Effector memory CD8-positive, alpha-beta T cell (primary cell): ENCODE measurements around the gene TNNT3.
A peak's percentile ranks its signal among the peaks of the same experiment; 100 is the strongest.

ENCODE experiments used
- ATAC-seq: fragments of 150-1000 bp; cut with Tn5 transposase; replicated peaks from 2 replicates; pipeline ENCODE4 v1.10.0; 2021; ENCODE audit warnings: mild to moderate bottlenecking, moderate library complexity
- DNase-seq, 3 experiments: peaks; one replicate each; pipeline ENCODE4 v3.0.0; 2021
- H3K27ac Mint-ChIP-seq, 2 donors: one replicate each; pipeline ENCODE4 v1.8.0; 2022; ENCODE audit warnings: mild to moderate bottlenecking in 2 of 2, mixed read lengths in 2 of 2, moderate library complexity in 2 of 2
- H3K27me3 Mint-ChIP-seq, 2 donors: one replicate each; pipeline ENCODE4 v1.8.0; 2022; ENCODE audit warnings: mixed read lengths in 2 of 2
- H3K36me3 Mint-ChIP-seq: one replicate; pipeline ENCODE4 v1.8.0; 2022; ENCODE audit warnings: mild to moderate bottlenecking, moderate library complexity, mixed read lengths; ENCODE audit not compliant: insufficient read depth
- H3K4me1 Mint-ChIP-seq, 2 donors: one replicate each; pipeline ENCODE4 v1.8.0; 2022; ENCODE audit warnings: low read depth in 2 of 2, mixed read lengths in 2 of 2
- H3K4me3 Mint-ChIP-seq, 2 donors: one replicate each; pipeline ENCODE4 v1.8.0; 2022; ENCODE audit warnings: mild to moderate bottlenecking in 2 of 2, mixed read lengths in 2 of 2, moderate library complexity in 2 of 2
- H3K9me3 Mint-ChIP-seq, 2 donors: one replicate each; pipeline ENCODE4 v1.8.0; 2022; ENCODE audit warnings: mixed read lengths in 2 of 2

The TNNT3 gene

GRCh38 chr11:1896468-1896867 lies 23.0 kb upstream of the TNNT3 start:
- Mint-ChIP-seq H3K27me3 (peaks cover 28 to 43% of the 10 kb centered on the region in 2 donors), H3K9me3 (no peaks in the 10 kb centered on the region), H3K4me3 (no peak overlapping the region), H3K4me1 (peaks cover 6 to 13% of the 10 kb centered on the region in 2 donors), H3K36me3 (peaks cover 9% of the 10 kb centered on the region), H3K27ac (no peak overlapping the region)
- no peak for DNase-seq
- no peak for ATAC-seq

GRCh38 chr11:1896923-1897322 lies 22.6 kb upstream of the TNNT3 start:
- no peak for DNase-seq
- H3K27ac Mint-ChIP-seq = no peak overlapping the region
- peaks cover 5% of the 10 kb centered on the region for H3K36me3 Mint-ChIP-seq
- peaks cover 33 to 47% of the 10 kb centered on the region in 2 donors for H3K27me3 Mint-ChIP-seq
- no peaks in the 10 kb centered on the region for H3K9me3 Mint-ChIP-seq
- peak overlapping the region in 1 of 2 donors; percentile 37 for H3K4me3 Mint-ChIP-seq
- H3K4me1 Mint-ChIP-seq = peaks cover 6 to 13% of the 10 kb centered on the region in 2 donors
- no peak for ATAC-seq

- H3K27me3 Mint-ChIP-seq = peaks cover 33 to 57% of the 10 kb centered on the region in 2 donors
- no peak for ATAC-seq
- H3K4me3 Mint-ChIP-seq = no peak overlapping the region
- H3K27ac Mint-ChIP-seq = no peak overlapping the region
- DNase-seq = no peak
- no peaks in the 10 kb centered on the region for H3K4me1 Mint-ChIP-seq
- H3K36me3 Mint-ChIP-seq = no peaks in the 10 kb centered on the region
- no peaks in the 10 kb centered on the region for H3K9me3 Mint-ChIP-seq
Observed at GRCh38 chr11:1899090-1899489, 20.4 kb upstream of the TNNT3 start.

GRCh38 chr11:1899686-1900085 lies 19.8 kb upstream of the TNNT3 start:
- Mint-ChIP-seq H3K4me1 (no peaks in the 10 kb centered on the region), H3K27ac (no peak overlapping the region), H3K27me3 (peaks cover 33 to 57% of the 10 kb centered on the region in 2 donors), H3K9me3 (no peaks in the 10 kb centered on the region), H3K4me3 (no peak overlapping the region), H3K36me3 (no peaks in the 10 kb centered on the region)
- ATAC-seq (no peak), DNase-seq (no peak)

- H3K27ac Mint-ChIP-seq = no peak overlapping the region
- no peaks in the 10 kb centered on the region for H3K9me3 Mint-ChIP-seq
- H3K4me1 Mint-ChIP-seq = no peaks in the 10 kb centered on the region
- ATAC-seq (no peak), DNase-seq (no peak)
- no peak overlapping the region for H3K4me3 Mint-ChIP-seq
- peaks cover 2% of the 10 kb centered on the region for H3K36me3 Mint-ChIP-seq
- H3K27me3 Mint-ChIP-seq = peaks cover 26 to 61% of the 10 kb centered on the region in 2 donors
Observed at GRCh38 chr11:1906181-1906580, 13.3 kb upstream of the TNNT3 start.

GRCh38 chr11:1906611-1907423 lies 12.7 kb upstream of the TNNT3 start:
- Mint-ChIP-seq H3K27me3 (peaks cover 21 to 55% of the 10 kb centered on the region in 2 donors), H3K27ac (no peak overlapping the region), H3K36me3 (peaks cover 2% of the 10 kb centered on the region), H3K4me3 (no peak overlapping the region), H3K4me1 (no peaks in the 10 kb centered on the region), H3K9me3 (no peaks in the 10 kb centered on the region)
- DNase-seq (no peak), ATAC-seq (no peak)

GRCh38 chr11:1908618-1909017 lies 10.9 kb upstream of the TNNT3 start:
- H3K9me3 Mint-ChIP-seq = no peaks in the 10 kb centered on the region
- peaks cover 20 to 47% of the 10 kb centered on the region in 2 donors for H3K27me3 Mint-ChIP-seq
- no peak overlapping the region for H3K4me3 Mint-ChIP-seq
- H3K27ac Mint-ChIP-seq = no peak overlapping the region
- no peaks in the 10 kb centered on the region for H3K4me1 Mint-ChIP-seq
- ATAC-seq = no peak
- no peak for DNase-seq
- peaks cover 2% of the 10 kb centered on the region for H3K36me3 Mint-ChIP-seq

GRCh38 chr11:1909524-1909923 lies 10.0 kb upstream of the TNNT3 start:
- Mint-ChIP-seq H3K36me3 (peaks cover 5% of the 10 kb centered on the region), H3K9me3 (no peaks in the 10 kb centered on the region), H3K4me3 (no peak overlapping the region), H3K27me3 (peaks cover 27 to 56% of the 10 kb centered on the region in 2 donors), H3K4me1 (no peaks in the 10 kb centered on the region), H3K27ac (no peak overlapping the region)
- ATAC-seq (no peak), DNase-seq (no peak)

- Mint-ChIP-seq H3K4me3 (no peak overlapping the region), H3K27ac (no peak overlapping the region), H3K9me3 (no peaks in the 10 kb centered on the region), H3K4me1 (peaks cover 10 to 11% of the 10 kb centered on the region in 2 donors), H3K36me3 (peaks cover 11% of the 10 kb centered on the region), H3K27me3 (peaks cover 30 to 49% of the 10 kb centered on the region in 2 donors)
- DNase-seq (no peak), ATAC-seq (no peak)
Observed at GRCh38 chr11:1912289-1912878, 7.1 kb upstream of the TNNT3 start.

GRCh38 chr11:1913271-1914060 lies 6.0 kb upstream of the TNNT3 start:
- H3K27me3 Mint-ChIP-seq = peaks cover 24 to 39% of the 10 kb centered on the region in 2 donors
- peak overlapping the region in 1 of 2 donors; percentile 30 for H3K27ac Mint-ChIP-seq
- no peak for ATAC-seq
- no peak overlapping the region for H3K4me3 Mint-ChIP-seq
- no peaks in the 10 kb centered on the region for H3K9me3 Mint-ChIP-seq
- peaks cover 11% of the 10 kb centered on the region for H3K36me3 Mint-ChIP-seq
- DNase-seq = no peak
- H3K4me1 Mint-ChIP-seq = peaks cover 11 to 15% of the 10 kb centered on the region in 2 donors

GRCh38 chr11:1915795-1916131 lies 3.7 kb upstream of the TNNT3 start:
- DNase-seq (no peak), ATAC-seq (no peak)
- peak overlapping the region; percentile 5 to 6 for H3K27ac Mint-ChIP-seq
- H3K4me3 Mint-ChIP-seq = no peak overlapping the region
- H3K36me3 Mint-ChIP-seq = peaks cover 11% of the 10 kb centered on the region
- peaks cover 14 to 19% of the 10 kb centered on the region in 2 donors for H3K4me1 Mint-ChIP-seq
- peaks cover 16 to 26% of the 10 kb centered on the region in 2 donors for H3K27me3 Mint-ChIP-seq
- H3K9me3 Mint-ChIP-seq = no peaks in the 10 kb centered on the region

- Mint-ChIP-seq H3K4me3 (no peak overlapping the region), H3K4me1 (peaks cover 14 to 20% of the 10 kb centered on the region in 2 donors), H3K27ac (peak overlapping the region; percentile 5 to 6), H3K27me3 (peaks cover 16 to 22% of the 10 kb centered on the region in 2 donors), H3K36me3 (peaks cover 11% of the 10 kb centered on the region), H3K9me3 (no peaks in the 10 kb centered on the region)
- DNase-seq (no peak), ATAC-seq (peak; percentile 32)
Observed at GRCh38 chr11:1916132-1916985, 3.1 kb upstream of the TNNT3 start.
